Forelimb muscle (tissue), 1 donor: ENCODE results near the gene FGD4. TPM values are rescaled to one million over a fixed set of nuclear protein-coding genes. Genes with fewer than 3 reads are reported as not detected.

Source experiments
- DNase-seq: peaks from one replicate; pipeline ENCODE4 v3.0.0-alpha.2; 2013; ENCODE audit warnings: low read depth
- polyA plus RNA-seq: library from polyadenylated mRNA; unstranded; fragments of 120-200 nt; gene quantifications from one replicate; pipeline ENCODE4 v1.2.1, GENCODE V29; 2013; ENCODE audit not compliant: insufficient read length

The FGD4 gene
- polyA plus RNA-seq, 1 donor = 22.4 TPM

DNA sequence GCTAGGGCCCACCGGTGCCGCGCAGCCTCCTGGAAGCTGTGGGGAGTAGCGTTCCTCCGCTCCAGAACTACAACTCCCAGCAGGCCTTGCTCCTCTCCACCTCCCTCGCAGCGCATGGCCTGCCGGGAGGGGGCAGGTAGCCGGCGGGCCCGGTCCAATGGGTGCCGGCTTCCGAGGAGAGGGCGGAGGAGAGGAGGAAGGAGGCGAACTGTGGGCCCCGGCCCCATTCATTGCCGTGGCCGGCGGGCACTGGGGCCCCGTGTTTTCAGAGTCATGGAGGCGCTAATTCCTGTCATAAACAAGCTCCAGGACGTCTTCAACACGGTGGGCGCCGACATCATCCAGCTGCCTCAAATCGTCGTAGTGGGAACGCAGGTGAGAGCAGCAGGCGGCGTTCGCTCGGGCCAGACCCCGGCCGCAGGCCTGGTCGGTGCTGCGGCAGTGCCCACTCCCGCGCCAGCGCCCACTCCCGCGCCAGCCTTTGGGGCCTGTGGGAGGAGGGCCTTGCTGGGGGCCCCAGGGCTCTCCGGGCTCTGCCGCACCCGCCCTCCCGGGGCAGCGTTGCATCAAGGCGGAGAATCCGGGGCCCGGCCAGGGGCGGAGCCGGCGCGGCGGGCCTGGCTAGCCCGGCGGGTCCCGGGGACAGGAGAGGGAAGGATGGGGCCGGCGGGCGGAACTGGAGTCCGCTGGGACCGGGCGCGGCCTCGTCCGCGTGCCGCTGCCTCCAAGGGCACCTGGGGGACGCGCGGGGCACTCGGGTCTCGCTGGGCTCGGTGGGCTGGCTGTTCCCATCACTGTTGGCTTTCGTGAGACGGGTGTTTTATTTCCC, 279.9 kb downstream of the FGD4 start, which contains the start of gene DNM1L:
TSS of gene DNM1L (plus strand) at position 211 of the 829 bp plus-strand sequence. CDS start at position 274, 63 bp downstream.
- DNase-seq = peak; percentile 90

DNA sequence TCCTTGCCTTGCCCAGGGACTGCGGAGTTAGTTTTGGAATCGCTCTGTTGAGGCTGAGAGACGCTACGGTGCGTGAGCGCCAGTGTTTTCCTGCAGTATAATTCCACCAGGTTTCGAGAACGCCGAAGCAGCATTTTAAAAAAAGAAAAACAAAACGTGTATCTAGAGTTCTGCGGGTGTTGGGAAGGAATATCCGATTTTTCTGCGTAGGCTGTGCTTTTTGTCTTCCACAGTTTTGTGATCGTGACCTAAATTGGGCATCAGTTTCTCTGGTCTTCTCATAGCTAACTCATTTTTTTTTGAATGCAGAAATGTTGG, 280.5 kb downstream of the FGD4 start:
- DNase-seq = no peak

DNA sequence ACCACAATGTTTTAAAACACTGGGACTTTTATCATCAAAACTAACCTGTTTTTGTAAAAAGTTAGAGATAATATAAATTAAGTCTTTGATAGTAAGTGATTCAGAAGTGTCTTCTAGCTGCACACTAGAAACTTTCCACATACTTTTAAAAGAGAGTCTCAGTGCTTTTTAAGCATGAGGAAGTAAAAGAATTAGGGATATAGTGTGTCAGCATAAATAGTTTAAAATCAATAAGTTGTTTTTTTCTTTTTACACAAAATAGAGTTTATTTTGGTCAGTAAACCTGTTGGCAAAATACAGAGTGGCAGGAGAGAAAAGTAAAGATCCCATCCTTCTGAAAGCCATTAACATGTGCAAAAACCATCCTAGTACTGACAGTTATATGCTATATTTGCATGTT, 281.4 kb downstream of the FGD4 start:
- no peak for DNase-seq

DNA sequence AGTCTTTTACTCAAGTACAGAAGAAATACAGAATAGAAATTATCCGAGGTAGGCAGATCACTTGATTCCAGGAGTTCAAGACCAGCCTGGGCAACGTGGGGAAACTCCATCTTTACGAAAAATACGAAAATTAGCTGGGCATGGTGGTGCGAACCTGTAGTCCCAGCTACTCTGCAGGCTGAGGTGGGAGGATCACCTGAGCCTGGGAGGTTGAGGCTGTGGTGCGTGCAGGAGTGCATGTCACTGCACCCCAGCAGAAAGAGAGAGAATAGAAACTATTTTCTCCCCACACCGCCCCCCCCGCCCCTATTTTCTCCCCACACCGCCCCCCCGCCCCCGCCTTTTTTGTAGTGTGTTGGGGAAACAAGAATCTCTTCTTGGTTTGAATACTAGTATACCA, 281.9 kb downstream of the FGD4 start:
- no peak for DNase-seq

DNA sequence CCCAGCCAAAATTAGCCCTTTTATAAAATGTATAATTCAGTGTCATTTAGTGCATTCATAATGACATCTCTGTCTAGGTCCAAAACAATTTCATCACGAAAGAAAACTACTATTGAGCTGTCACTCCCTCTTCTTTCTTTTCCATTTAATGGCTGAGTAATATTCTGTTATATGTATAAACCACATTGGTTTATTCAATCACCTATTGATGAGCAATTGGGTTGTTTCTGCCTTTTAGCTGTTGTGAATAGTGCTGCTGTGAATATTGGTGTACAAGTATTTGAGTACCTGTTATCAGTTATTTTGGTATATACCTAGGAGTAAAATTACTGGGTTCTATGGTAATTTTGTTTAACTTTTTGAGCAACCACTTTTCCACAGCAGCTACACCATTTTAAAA, 287.0 kb downstream of the FGD4 start:
- DNase-seq = no peak

DNA sequence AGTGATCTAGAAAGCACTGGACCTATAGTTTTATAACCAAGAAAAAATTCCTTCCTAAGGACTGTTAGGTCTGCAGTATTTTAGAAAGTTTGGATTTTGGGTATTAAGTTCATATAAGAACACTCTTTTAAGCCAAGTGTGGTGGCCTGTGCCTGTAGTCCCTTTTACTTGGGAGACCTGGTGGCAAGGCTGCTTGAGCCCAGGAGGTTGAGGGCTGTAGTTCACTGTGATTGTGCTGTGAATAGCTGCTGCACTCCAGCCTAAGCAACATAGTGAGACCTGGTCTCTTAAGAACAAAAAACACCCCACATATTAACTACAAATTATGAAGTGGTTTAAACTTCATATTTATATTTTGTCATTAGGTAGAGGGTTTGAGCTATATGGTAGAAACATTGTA, 289.4 kb downstream of the FGD4 start:
- no peak for DNase-seq

DNA sequence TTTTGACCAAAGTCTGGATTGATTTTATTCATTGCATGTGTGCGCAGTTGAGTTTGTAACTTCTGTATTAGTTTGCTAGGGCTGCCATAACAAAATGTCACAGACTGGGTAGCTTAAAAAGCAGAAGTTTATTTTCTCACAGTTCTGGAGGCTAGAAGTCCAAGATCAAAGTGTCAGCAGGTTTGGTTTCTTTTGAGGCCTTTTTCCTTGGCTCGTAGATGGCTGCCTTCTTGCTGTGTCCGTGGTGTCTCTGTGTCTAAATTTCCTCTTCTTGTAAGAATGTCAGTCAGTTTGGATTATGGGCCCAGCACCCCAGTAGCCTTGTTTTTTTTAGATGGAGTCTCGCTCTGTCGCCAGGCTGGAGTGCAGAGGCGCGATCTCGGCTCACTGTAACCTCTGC, 291.6 kb downstream of the FGD4 start:
- no peak for DNase-seq

DNA sequence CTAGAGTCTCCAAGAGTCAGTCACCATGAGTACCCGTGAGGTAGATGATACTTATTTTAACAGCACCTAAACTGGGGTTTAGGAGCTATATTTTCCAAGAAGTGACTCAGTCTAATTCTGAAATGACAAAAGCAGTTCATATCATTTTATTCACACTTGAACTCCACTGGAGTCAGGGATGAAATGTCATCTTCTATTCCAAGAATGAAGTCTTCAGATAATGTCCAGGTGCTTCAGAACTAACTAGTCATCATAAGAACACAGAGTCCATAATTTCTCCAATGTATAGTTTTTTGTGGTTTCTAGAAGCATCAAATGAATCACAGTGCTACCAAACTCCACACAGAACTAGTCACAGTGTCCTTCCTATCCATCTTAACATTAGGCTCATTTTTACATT, 293.0 kb downstream of the FGD4 start:
- DNase-seq = no peak

DNA sequence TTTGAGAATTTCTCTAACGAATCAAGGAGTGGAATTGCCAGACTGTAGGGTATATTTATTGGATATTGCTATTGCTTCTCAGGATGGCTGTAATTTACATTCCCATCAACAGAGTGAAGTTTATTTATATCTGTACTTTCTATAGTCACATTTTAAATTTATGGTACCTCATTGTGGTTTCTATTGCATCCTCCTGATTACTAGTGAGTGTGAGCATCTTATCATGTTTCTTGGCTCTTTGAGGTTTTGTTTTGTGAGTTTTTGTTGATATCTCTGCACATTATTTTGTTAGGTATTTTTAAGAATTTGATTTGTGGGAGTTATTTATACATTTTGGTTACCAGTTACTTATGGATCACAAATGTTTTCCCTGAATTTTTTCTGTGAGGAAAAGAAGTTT, 293.7 kb downstream of the FGD4 start:
- no peak for DNase-seq
